ENCODE measurements around the gene PPP3R2. TPM values are rescaled to one million over a fixed set of nuclear protein-coding genes. Genes with fewer than 3 reads are reported as not detected.

PPP3R2 gene
- total RNA-seq, 1 experiment from 2014 or later: not detected

DNA sequence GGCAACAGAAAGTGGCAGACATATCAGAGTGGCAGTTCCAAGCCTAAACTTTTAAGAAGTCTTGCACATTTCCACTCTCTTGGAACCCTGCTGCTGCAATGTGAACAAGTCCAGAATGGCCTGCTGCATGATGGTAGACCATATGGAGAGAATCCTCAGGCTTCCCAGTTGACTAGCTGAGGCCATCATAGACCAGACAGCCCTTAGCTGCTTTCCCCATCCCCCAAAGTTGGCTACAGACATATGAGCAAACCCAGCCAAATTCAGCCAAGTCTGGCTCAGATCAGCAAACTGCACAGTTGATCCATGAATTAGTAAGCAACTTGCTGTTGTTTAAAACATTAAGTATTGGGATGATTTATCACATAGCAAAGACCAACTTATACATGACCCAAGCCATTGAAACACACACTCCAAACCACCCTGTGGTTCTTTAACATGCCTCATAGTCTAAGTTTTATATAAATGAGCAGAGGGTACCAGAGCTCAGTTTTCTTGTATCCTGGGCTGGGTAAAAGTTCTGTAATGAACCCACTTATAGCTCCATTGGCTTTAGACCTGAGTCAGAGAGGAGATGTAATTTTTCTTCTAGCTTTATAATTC lies 19.9 kb downstream of the PPP3R2 start:
- Histone ChIP-seq H4K20me1 (ENCODE audit: low read length) (no peaks in the 10 kb centered on the region), H2AFZ (ENCODE audit: low read length) (no peak overlapping the region), H3K36me3 (ENCODE audit: low read depth, low read length) (no peaks in the 10 kb centered on the region), H3K79me2 (ENCODE audit: low read length) (no peaks in the 10 kb centered on the region), H3F3A (ENCODE audit: low read length, unreplicated experiment) (no peaks in the 10 kb centered on the region), H3K4me2 (ENCODE audit: low read length) (no peak overlapping the region), H3K9me3 (ENCODE audit: low read length) (no peaks in the 10 kb centered on the region), H3K27me3 (ENCODE audit: low read length) (no peaks in the 10 kb centered on the region), H3K9ac (ENCODE audit: low read length) (no peak overlapping the region), H3K4me3 (ENCODE audit: low read length) (no peak overlapping the region), H3K4me1 (ENCODE audit: insufficient read depth, low read length) (no peaks in the 10 kb centered on the region), H3K9me2 (replicated peaks; ENCODE audit: low read length) (no peaks in the 10 kb centered on the region), H3K27ac (ENCODE audit: low read length) (no peak overlapping the region)
- ChIA-PET POLR2A (ENCODE audit: unreplicated experiment) (interaction anchor here (0.6 kb wide), 1 partner anchor 125 kb away, joined by 5 read pairs; no protein-coding TSS in a partner anchor), CTCF (no interaction called here)
- intact Hi-C loops (cut with micrococcal nuclease): no loop called here
- BruUV-seq (replicated peaks): no TSS peak
- no peak for DNase-seq
- TF ChIP-seq EZH2 (IDR thresholded peaks at IDR 0.05; ENCODE audit: low read length, unreplicated experiment) (no peak), EZH2phosphoT487 (IDR thresholded peaks at IDR 0.05; ENCODE audit: borderline replicate concordance, low read length) (no peak)
- TF ChIP-seq, protein P1, sequence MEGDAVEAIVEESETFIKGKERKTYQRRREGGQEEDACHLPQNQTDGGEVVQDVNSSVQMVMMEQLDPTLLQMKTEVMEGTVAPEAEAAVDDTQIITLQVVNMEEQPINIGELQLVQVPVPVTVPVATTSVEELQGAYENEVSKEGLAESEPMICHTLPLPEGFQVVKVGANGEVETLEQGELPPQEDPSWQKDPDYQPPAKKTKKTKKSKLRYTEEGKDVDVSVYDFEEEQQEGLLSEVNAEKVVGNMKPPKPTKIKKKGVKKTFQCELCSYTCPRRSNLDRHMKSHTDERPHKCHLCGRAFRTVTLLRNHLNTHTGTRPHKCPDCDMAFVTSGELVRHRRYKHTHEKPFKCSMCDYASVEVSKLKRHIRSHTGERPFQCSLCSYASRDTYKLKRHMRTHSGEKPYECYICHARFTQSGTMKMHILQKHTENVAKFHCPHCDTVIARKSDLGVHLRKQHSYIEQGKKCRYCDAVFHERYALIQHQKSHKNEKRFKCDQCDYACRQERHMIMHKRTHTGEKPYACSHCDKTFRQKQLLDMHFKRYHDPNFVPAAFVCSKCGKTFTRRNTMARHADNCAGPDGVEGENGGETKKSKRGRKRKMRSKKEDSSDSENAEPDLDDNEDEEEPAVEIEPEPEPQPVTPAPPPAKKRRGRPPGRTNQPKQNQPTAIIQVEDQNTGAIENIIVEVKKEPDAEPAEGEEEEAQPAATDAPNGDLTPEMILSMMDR (conservative IDR thresholded peaks at IDR 0.05; ENCODE audit: low read depth, low read length): no peak
- no peak for ATAC-seq

DNA sequence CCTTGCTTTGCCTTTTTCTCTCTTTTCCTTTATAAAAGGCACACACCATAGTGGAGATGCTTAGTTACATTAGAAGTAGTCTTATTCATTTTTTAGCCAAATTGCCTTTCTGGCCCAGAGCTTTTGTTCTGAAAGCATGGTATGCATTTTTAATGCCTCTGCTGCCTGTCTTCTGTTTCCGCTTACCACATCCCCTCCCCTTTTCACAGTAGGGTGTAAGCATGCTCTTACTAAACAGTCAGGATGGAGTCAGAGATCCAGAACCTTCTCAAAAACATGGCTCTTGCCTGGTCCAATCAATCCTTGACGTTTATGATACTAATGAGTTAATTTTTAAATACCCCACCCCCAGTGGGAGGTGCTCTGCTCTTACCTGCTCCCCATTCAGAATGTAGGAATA lies 22.5 kb downstream of the PPP3R2 start:
- H3K79me2 ChIP-seq (ENCODE audit: low read length): no peaks in the 10 kb centered on the region
- no TSS peak for BruUV-seq (replicated peaks)
- ChIA-PET CTCF (no interaction called here), POLR2A (ENCODE audit: unreplicated experiment) (no interaction called here)
- ATAC-seq (no peak), DNase-seq (no peak)
- no peaks in the 10 kb centered on the region for H3K36me3 ChIP-seq (ENCODE audit: low read depth, low read length)
- no peaks in the 10 kb centered on the region for H4K20me1 ChIP-seq (ENCODE audit: low read length)
- no peak overlapping the region for H3K4me2 ChIP-seq (ENCODE audit: low read length)
- no peaks in the 10 kb centered on the region for H3K4me1 ChIP-seq (ENCODE audit: insufficient read depth, low read length)
- TF ChIP-seq EZH2phosphoT487 (IDR thresholded peaks at IDR 0.05; ENCODE audit: borderline replicate concordance, low read length) (no peak), EZH2 (IDR thresholded peaks at IDR 0.05; ENCODE audit: low read length, unreplicated experiment) (no peak)
- TF ChIP-seq, protein P1 (conservative IDR thresholded peaks at IDR 0.05; ENCODE audit: low read depth, low read length): no peak
- no peaks in the 10 kb centered on the region for H3K9me3 ChIP-seq (ENCODE audit: low read length)
- H2AFZ ChIP-seq (ENCODE audit: low read length): no peak overlapping the region
- intact Hi-C loops (cut with micrococcal nuclease): no loop called here
- no peaks in the 10 kb centered on the region for H3K9me2 ChIP-seq (replicated peaks; ENCODE audit: low read length)
- no peak overlapping the region for H3K4me3 ChIP-seq (ENCODE audit: low read length)
- H3K27me3 ChIP-seq (ENCODE audit: low read length): no peaks in the 10 kb centered on the region
- no peaks in the 10 kb centered on the region for H3F3A ChIP-seq (ENCODE audit: low read length, unreplicated experiment)
- no peak overlapping the region for H3K27ac ChIP-seq (ENCODE audit: low read length)
- no peak overlapping the region for H3K9ac ChIP-seq (ENCODE audit: low read length)

DNA sequence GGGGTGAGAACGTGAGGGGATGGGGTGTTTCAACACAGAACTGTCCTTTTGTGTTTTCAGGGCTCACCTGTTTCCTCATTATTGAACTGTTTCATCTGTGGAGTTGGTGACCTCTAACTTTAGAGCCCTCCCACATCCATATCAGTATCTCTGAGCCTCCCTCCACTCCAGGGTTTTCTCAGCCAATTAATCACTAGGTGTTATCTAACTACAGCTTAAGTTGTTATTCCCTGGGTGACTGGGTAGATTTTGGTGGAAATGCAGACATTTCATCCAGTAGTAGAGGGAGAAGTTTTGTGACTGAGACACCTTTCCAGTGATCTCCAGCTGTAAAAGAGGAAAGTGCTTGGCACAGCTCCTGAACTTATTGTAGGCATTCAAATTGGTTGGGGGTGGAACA lies 23.7 kb downstream of the PPP3R2 start:
- intact Hi-C loops (cut with micrococcal nuclease): no loop called here
- POLR2A ChIA-PET (ENCODE audit: unreplicated experiment): no interaction called here

More for the DNA sequence above, 23.7 kb downstream of the PPP3R2 start:
- TF ChIP-seq, protein P1 (conservative IDR thresholded peaks at IDR 0.05; ENCODE audit: low read depth, low read length): no peak
- no peak for TF ChIP-seq EZH2phosphoT487 (IDR thresholded peaks at IDR 0.05; ENCODE audit: borderline replicate concordance, low read length)
- 0 out of 2 replicates have a peak, but pooled peaks cover 4% of the 10 kb centered on the region for H4K20me1 ChIP-seq (ENCODE audit: low read length)
- no peak overlapping the region for H3K9ac ChIP-seq (ENCODE audit: low read length)
- no peaks in the 10 kb centered on the region for H3K9me3 ChIP-seq (ENCODE audit: low read length)
- CTCF ChIA-PET: no interaction called here
- H3K9me2 ChIP-seq (replicated peaks; ENCODE audit: low read length): no peaks in the 10 kb centered on the region
- H3K27me3 ChIP-seq (ENCODE audit: low read length): no peaks in the 10 kb centered on the region
- H3K79me2 ChIP-seq (ENCODE audit: low read length): no peaks in the 10 kb centered on the region
- ATAC-seq: no peak
- no peak overlapping the region for H3K4me3 ChIP-seq (ENCODE audit: low read length)
- no peaks in the 10 kb centered on the region for H3K4me1 ChIP-seq (ENCODE audit: insufficient read depth, low read length)
- no peak overlapping the region for H3K27ac ChIP-seq (ENCODE audit: low read length)
- BruUV-seq (replicated peaks): no TSS peak
- no peak overlapping the region for H2AFZ ChIP-seq (ENCODE audit: low read length)
- no peak for DNase-seq
- H3K4me2 ChIP-seq (ENCODE audit: low read length): no peak overlapping the region
- H3F3A ChIP-seq (ENCODE audit: low read length, unreplicated experiment): no peaks in the 10 kb centered on the region
- no peaks in the 10 kb centered on the region for H3K36me3 ChIP-seq (ENCODE audit: low read depth, low read length)

Data from PC-3 (cell line).